Stimulated activated CD4-positive, alpha-beta T cell treated with anti-CD3 and anti-CD28 coated beads, TNF-alpha, amount 100 ng/mL, for 24 hours (primary cell): ENCODE data around the gene BOK.
"Not testable (repeated sequence)": the region's sequence is repeated elsewhere in the genome, so short reads cannot be mapped to it uniquely, and the experiment has no call there.

Experiments
- DNase-seq, 3 experiments: peaks; one replicate each; pipeline ENCODE4 v3.0.0-alpha.2; 2020; ENCODE audit warnings: low read depth in 3 of 3

BOK gene

GRCh38 chr2:241572915-241573651 is 14.5 kb downstream of the BOK start:
- DNase-seq, result not testable (repeated sequence)

GRCh38 chr2:241573741-241574140 is 15.2 kb downstream of the BOK start:
- no peak for DNase-seq

- DNase-seq, result no peak
Observed at GRCh38 chr2:241574911-241575623, 16.5 kb downstream of the BOK start.

GRCh38 chr2:241575624-241576292 is 17.2 kb downstream of the BOK start:
- DNase-seq, result no peak

- DNase-seq, result no peak
Observed at GRCh38 chr2:241576293-241576654, 17.7 kb downstream of the BOK start.

- no peak for DNase-seq
Observed at GRCh38 chr2:241577413-241578122, 19.0 kb downstream of the BOK start.

GRCh38 chr2:241579281-241579680 is 20.7 kb downstream of the BOK start:
- no peak for DNase-seq

- no peak for DNase-seq
Observed at GRCh38 chr2:241582328-241582727, 23.8 kb downstream of the BOK start.

- no peak for DNase-seq
Observed at GRCh38 chr2:241582806-241583205, 24.3 kb downstream of the BOK start.

GRCh38 chr2:241584436-241584835 is 25.9 kb downstream of the BOK start:
- no peak for DNase-seq

- no peak for DNase-seq
Observed at GRCh38 chr2:241586564-241587264, 28.2 kb downstream of the BOK start.

GRCh38 chr2:241589863-241590262 is 31.3 kb downstream of the BOK start:
- not testable (repeated sequence) for DNase-seq

- DNase-seq, result not testable (repeated sequence)
Observed at GRCh38 chr2:241590496-241591455, 32.2 kb downstream of the BOK start.

- DNase-seq, result no peak
Observed at GRCh38 chr2:241592126-241592845, 33.7 kb downstream of the BOK start.

GRCh38 chr2:241593271-241593670 is 34.7 kb downstream of the BOK start:
- DNase-seq, result no peak

GRCh38 chr2:241595600-241596140 is 37.1 kb downstream of the BOK start:
- DNase-seq, result no peak

- no peak for DNase-seq
Observed at GRCh38 chr2:241597561-241597960, 39.0 kb downstream of the BOK start.

GRCh38 chr2:241598061-241598460 is 39.5 kb downstream of the BOK start:
- DNase-seq, result no peak

- no peak for DNase-seq
Observed at GRCh38 chr2:241598487-241598886, 39.9 kb downstream of the BOK start.
